AG20443 (cell line): ENCODE measurements around the gene TRPC4AP.
A peak's percentile ranks its signal among the peaks of the same experiment; 100 is the strongest.

Experiments used
- DNase-seq: peaks from one replicate; pipeline ENCODE4 v3.0.0; 2012; ENCODE audit warnings: low spot score, mixed read lengths

Gene TRPC4AP

DNA sequence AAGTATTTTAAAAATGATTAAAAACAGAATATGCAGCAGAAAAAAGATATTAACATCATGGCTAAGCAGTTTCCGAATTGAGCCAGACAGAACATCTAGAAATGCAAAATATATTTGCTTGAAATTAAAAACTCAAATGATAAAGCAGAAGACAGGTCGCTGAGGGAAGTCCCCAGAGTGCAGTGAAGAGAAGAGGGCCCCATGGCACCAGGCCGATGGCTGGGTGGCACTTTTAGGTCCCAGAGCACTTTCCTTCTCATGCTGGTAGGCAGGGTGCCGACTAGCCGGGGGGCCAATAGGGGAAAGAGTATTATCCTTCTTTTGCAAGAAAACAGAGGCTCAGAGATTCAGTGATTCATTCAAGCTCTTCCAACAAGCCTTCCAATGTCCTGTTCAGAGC lies 78.1 kb downstream of the TRPC4AP start:
- no peak for DNase-seq

- no peak for DNase-seq
These were observed 78.9 kb downstream of the TRPC4AP start for GRCh38 chr20:35013421-35014411.

DNA sequence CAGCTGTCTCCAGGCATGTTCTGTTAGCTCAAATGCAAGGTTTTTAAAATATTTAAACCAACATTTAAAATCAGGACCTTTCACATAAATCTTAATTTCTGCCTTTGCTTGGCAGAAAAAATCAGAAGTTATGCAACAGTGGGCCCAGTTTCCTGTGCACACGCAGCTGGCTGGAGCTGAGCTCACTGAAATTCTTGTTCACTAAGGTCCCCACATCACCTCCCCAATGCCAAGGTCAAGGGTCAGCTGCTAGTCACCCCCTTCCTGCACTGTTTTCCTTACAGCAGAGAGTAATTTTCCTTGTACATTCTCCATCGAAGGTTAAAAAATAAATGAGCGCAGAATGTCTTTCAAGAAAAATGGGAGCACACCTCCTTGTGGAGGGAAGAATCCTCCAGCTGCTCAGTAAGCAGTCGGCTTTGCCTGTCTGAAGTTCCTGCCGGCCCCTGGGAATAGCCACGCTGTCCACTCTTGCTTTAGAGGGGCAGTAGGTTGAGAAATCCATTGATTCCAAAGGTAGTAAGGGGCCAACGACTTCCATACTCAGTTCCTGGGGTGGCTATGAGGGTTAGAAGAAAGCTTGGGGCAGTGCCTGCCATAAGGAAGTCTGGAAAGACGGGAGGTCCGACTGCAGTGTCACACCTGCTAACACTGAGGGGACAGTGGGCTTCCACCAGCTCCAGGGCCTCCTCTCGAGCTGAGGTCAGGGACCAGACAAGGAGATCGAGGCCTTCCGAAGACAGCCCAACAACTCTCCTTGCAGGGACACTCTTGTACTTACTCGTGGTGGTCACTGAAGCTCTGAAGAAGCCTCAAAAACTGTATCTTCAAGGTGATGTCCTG lies 80.2 kb downstream of the TRPC4AP start:
- DNase-seq = no peak

- DNase-seq = no peak
These were observed 80.9 kb downstream of the TRPC4AP start for GRCh38 chr20:35011589-35012226.

GRCh38 chr20:35010405-35011192 lies 82.0 kb downstream of the TRPC4AP start:
- no peak for DNase-seq

DNA sequence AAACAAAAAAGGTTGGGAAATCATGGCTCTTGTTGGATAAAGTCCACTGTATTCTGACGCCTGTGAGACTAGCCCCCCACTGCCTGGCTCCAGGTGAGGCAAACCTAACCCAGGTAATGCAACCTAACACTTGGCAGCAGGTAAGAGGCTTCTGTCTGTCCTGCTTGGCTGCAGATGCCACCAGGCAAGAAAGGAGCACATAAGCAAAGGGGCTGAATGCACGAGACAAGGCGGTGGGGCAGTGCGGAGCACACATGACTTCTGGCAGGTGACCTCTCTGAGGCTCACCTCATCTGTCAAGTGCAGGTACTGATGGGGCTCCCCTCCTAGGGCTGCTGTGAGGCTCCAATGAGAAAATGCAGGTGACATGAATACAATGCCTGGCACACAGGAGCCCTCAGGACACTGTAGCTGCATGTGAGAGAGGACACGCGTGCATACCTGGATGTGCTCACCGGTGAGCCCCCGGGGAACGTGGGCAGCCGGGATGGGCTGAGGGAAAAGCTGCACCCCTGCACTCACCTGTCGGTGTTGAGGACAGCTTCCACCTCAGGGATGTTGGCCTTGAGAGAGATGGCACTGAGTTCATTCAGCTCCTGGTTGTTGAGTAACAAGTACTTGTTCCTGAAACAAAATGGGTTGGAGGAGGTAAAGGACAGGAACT lies 82.8 kb downstream of the TRPC4AP start:
- no peak for DNase-seq

DNA sequence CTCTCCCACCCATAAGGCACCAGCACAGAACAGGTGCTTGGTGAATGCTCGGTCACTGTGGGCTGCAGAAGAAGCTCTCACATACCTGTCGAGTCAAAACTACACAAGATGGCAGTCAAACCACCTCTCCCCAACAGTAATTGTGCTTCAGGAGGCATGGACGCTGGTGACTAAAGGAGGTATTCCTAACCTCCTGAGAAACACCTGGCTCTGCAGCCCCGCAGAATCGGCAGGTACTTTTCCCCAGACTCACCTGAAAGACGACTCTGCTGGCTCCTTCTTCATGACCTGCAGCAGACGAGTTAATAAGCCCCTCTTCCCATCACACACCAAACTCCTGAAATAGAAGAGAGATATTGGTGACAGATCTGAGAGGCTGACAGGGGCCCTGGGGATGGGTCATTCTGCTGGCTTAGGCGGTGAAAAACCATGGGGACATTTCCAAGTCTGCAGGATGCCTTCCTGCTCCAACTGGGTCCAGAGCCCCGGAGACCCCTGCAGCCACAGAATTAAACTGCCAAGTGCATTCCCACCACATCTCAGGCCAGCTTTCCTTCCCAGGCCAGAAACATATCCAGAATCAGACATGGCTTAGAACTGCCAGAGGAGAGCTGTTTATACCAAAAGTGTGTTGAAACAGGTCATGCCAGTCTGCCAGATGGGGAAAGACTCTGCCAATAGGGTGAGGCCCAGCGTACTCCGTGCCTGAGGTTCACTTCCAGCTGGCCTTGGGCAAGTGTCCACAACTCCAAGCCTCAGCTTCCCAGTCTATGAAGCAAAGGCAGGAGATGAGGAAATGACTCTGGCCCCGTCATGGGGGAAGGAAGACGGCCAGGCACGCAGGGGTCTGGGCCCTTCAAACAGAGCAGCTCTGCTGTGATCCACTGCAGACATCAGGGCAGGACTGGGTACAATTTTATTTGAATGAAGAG lies 83.9 kb downstream of the TRPC4AP start:
- DNase-seq = peak; percentile 82

GRCh38 chr20:35007891-35008290 lies 84.7 kb downstream of the TRPC4AP start:
- no peak for DNase-seq

DNA sequence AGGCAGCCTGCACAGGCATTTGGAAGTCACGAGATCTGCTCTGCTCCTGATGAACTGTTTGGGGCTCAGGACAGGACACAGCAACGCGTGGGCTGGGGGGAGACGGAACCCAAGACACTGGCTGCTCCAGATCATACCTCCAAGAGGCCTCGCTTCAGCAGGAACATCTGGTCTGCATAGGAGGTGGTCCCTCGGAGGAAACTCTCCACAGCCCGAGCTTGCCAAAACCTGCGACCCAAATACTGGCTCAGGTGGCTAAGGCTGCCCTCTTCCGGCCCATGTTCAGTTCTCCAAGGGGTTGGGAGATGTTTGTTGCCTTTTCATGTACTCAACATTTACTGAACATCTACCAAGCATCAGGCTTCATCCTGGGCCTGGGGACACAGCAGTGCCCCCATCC lies 85.2 kb downstream of the TRPC4AP start:
- no peak for DNase-seq

DNA sequence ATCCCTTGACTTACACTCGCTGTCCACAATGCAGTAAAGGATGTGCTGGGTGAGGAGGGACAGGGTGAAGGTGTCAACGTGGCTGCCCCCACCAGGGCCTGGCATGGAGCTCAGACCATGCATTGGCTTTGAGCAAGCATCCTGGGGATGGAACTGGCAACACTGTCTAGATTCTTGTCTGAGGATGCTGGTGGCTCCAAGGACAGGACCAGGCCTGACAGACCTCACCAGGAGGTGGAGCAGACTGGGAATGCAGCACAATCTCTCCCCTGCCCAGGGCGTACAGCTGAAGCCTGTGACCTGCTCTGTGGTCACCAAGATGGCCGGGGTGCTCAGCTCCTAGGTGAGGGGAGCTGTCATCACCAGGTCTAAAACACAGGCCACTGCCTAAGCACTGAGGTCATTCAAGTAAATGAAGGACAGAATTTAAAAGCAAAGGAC lies 86.1 kb downstream of the TRPC4AP start:
- no peak for DNase-seq

DNA sequence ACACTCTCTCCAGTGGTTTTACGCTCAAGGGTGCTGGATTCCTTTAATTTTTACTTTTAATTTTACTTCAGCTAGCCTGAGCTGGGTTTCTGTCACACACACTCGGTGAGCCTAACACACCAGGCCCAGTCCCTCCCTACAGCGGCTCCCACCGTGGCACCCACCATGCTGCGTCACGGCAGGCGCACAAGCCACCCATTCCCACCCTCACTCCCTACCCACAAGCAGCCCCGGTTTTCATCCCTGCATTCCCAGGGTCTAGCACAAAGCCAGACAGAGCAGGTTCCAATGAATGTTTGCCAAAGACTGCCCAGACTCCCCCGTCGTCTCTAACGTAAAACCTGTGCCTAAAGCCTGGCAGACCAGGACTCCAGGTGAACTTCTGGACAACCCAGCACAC lies 86.6 kb downstream of the TRPC4AP start:
- no peak for DNase-seq

DNA sequence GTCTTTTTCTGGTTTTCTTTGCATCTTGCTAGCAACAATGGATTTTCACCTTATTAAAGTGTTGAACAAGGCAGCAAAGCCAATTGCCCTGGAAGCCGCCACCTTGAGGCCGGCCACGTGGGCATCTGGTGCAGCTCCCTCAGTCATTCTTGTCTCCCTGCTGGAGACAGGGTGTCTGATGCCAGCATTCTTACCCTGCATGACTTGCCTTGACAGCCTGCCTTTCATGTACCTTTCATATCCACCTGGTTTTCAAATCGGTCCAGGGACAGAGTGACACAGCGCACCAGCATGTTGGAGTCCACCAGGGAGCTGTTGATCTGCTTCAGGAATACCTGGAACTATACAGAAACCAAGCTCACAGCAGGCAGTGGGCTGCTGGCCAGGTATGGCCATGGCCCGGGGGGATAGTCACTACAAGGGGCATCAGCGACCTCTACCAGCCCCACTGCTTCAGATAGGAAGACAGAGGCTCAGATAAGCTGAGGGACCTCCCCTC lies 87.1 kb downstream of the TRPC4AP start:
- no peak for DNase-seq

GRCh38 chr20:35004749-35005462 lies 87.7 kb downstream of the TRPC4AP start:
- no peak for DNase-seq

DNA sequence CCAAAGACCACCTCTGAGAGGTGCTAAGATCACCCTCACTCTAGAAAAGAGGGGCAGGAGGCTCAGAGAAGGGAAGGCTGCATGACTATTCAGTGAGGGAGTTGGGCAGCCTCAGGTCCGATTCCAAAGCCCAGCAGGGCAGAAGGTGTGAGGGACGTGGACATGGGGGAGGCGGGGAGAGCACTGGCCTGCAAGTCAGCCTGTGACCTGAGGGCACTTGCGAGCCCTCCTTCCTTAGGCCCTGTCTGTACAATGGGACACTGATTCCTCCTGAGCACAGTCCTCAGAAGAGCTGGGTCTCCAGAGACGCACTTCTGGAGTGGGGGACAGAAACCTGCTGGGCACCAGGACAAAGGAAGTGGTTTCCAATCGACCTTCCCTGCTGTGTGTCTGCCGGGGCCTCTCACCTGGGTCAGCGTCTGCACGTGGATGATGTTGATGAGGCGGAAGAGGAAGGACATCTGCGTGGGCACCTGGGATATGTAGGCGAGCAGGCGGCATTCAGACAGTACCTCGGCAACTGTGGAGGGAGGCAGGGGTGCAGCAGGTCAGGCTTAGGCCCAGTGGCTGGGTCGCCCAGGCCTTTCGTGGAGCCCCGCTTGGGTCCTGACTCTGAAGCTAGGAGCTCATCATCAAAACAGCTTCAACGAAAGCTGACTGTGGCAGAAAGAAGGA lies 88.4 kb downstream of the TRPC4AP start:
- DNase-seq = no peak

- DNase-seq = no peak
These were observed 89.2 kb downstream of the TRPC4AP start for GRCh38 chr20:35003211-35004031.

GRCh38 chr20:35002426-35003210 lies 90.0 kb downstream of the TRPC4AP start:
- no peak for DNase-seq
